Trophoblast cell (in vitro differentiated cells and primary cell): ENCODE data around the gene GPSM1.

ENCODE experiments used
- DNase-seq, 2 donors: peaks; one replicate each; pipeline ENCODE4 v3.0.0-alpha.2; 2016
- H2AFZ ChIP-seq: 2 replicates; pipeline ENCODE4 v1.6.1; 2013; ENCODE audit warnings: low read length, moderate library complexity, mild to moderate bottlenecking; ENCODE audit not compliant: insufficient read depth, poor library complexity
- H2AK5ac ChIP-seq: 2 replicates; pipeline ENCODE4 v1.6.1; 2013; ENCODE audit warnings: mild to moderate bottlenecking, low read length
- H2BK120ac ChIP-seq: 2 replicates; pipeline ENCODE4 v1.6.1; 2013; ENCODE audit warnings: low read length, mild to moderate bottlenecking, moderate library complexity; ENCODE audit not compliant: insufficient read depth, poor library complexity
- H2BK12ac ChIP-seq: 2 replicates; pipeline ENCODE4 v1.6.1; 2013; ENCODE audit warnings: mild to moderate bottlenecking, low read length, moderate library complexity
- H2BK5ac ChIP-seq: 2 replicates; pipeline ENCODE4 v1.6.1; 2013; ENCODE audit warnings: low read length, low read depth, moderate library complexity, mild to moderate bottlenecking; ENCODE audit not compliant: poor library complexity
- H3K14ac ChIP-seq: 2 replicates; pipeline ENCODE4 v1.6.1; 2013; ENCODE audit warnings: mild to moderate bottlenecking, low read length
- H3K18ac ChIP-seq: 2 replicates; pipeline ENCODE4 v1.6.1; 2013; ENCODE audit warnings: mild to moderate bottlenecking, low read length
- H3K23ac ChIP-seq: 2 replicates; pipeline ENCODE4 v1.6.1; 2013; ENCODE audit warnings: low read length
- H3K27ac ChIP-seq: 2 replicates; pipeline ENCODE4 v1.5.1; 2013; ENCODE audit warnings: low read depth, mild to moderate bottlenecking, inconsistent platforms, low read length, moderate library complexity
- H3K27me3 ChIP-seq: 2 replicates; pipeline ENCODE4 v1.6.1; 2013; ENCODE audit warnings: inconsistent platforms, mild to moderate bottlenecking, low read length, moderate library complexity; ENCODE audit not compliant: insufficient read depth
- H3K36me3 ChIP-seq, 2 experiments: 1 replicate in 1 of 2; 2 replicates in 1 of 2; pipeline ENCODE4 v1.6.1; 2013; ENCODE audit warnings: low read length in 2 of 2, mild to moderate bottlenecking in 2 of 2, moderate library complexity in 1 of 2; ENCODE audit not compliant: insufficient read depth in 2 of 2, control insufficient read depth in 1 of 2
- H3K4ac ChIP-seq: 2 replicates; pipeline ENCODE4 v1.6.1; 2013; ENCODE audit warnings: low read depth, mild to moderate bottlenecking, low read length, moderate library complexity
- H3K4me1 ChIP-seq, 2 experiments: 1 replicate in 1 of 2; 2 replicates in 1 of 2; pipeline ENCODE4 v1.6.1; 2013; ENCODE audit warnings: low read length in 2 of 2, mild to moderate bottlenecking in 2 of 2, moderate library complexity in 1 of 2; ENCODE audit not compliant: insufficient read depth in 2 of 2, control insufficient read depth in 1 of 2
- H3K4me2 ChIP-seq: 2 replicates; pipeline ENCODE4 v1.6.1; 2013; ENCODE audit warnings: inconsistent platforms, mild to moderate bottlenecking, low read length, moderate library complexity
- H3K4me3 ChIP-seq: 2 replicates; pipeline ENCODE4 v1.5.1; 2013; ENCODE audit warnings: mild to moderate bottlenecking, low read depth, low read length, inconsistent platforms
- H3K79me1 ChIP-seq: one replicate; pipeline ENCODE4 v1.6.1; 2013; ENCODE audit warnings: low read length
- H3K79me2 ChIP-seq: 2 replicates; pipeline ENCODE4 v1.6.1; 2013; ENCODE audit warnings: low read length, mild to moderate bottlenecking; ENCODE audit not compliant: control insufficient read depth, insufficient read depth, poor library complexity
- H3K9ac ChIP-seq: 2 replicates; pipeline ENCODE4 v1.6.1; 2013; ENCODE audit warnings: mild to moderate bottlenecking, low read length
- H3K9me3 ChIP-seq: 2 replicates; pipeline ENCODE4 v1.6.1; 2013; ENCODE audit warnings: low read depth, mild to moderate bottlenecking, control low read depth, inconsistent platforms, low read length; ENCODE audit not compliant: insufficient read depth
- H4K12ac ChIP-seq: 2 replicates; pipeline ENCODE4 v1.6.1; 2013; ENCODE audit warnings: low read depth, mild to moderate bottlenecking, low read length, moderate library complexity
- H4K8ac ChIP-seq: 2 replicates; pipeline ENCODE4 v1.6.1; 2013; ENCODE audit warnings: low read depth, mild to moderate bottlenecking, low read length, moderate library complexity
- H4K91ac ChIP-seq: one replicate; pipeline ENCODE4 v1.6.1; 2013; ENCODE audit warnings: low read depth, mild to moderate bottlenecking, low read length, moderate library complexity
- WGBS: extraction: QIAGEN DNeasy Blood & Tissue Kit; methylation state at CpG from one replicate; pipeline ENCODE4 v1.1.7; 2013; ENCODE audit warnings: missing lambda C conversion rate; ENCODE audit not compliant: insufficient read length, insufficient coverage; ENCODE audit errors: extremely low coverage; 5-methylcytosine and 5-hydroxymethylcytosine counted together

The GPSM1 gene

GRCh38 chr9:136395345-136396218, 68.2 kb downstream of the GPSM1 start:
- Histone ChIP-seq H2AFZ (no peak overlapping the region), H3K9ac (no peak overlapping the region), H3K79me2 (peaks cover 9% of the 10 kb centered on the region), H3K23ac (no peak overlapping the region), H4K8ac (no peak overlapping the region), H4K91ac (no peak overlapping the region), H3K14ac (no peak overlapping the region), H3K36me3 (peaks cover 66 to 68% of the 10 kb centered on the region in 2 experiments), H3K4ac (no peak overlapping the region), H3K4me2 (no peak overlapping the region), H3K27ac (no peak overlapping the region), H3K9me3 (no peaks in the 10 kb centered on the region), H3K27me3 (no peaks in the 10 kb centered on the region), H3K18ac (no peak overlapping the region), H3K4me3 (no peak overlapping the region), H2AK5ac (no peak overlapping the region), H2BK5ac (no peak overlapping the region), H3K79me1 (peaks cover 3% of the 10 kb centered on the region), H2BK120ac (no peak overlapping the region), H3K4me1 (peaks cover 4 to 16% of the 10 kb centered on the region in 2 experiments), H4K12ac (no peak overlapping the region), H2BK12ac (no peak overlapping the region)
- DNase-seq = no peak
- no CpG with 5 or more reads among the region's 26 CpGs for WGBS

- Histone ChIP-seq H2BK12ac (no peak overlapping the region), H2BK5ac (no peak overlapping the region), H4K12ac (no peak overlapping the region), H4K91ac (no peak overlapping the region), H3K4me2 (no peak overlapping the region), H3K4ac (no peak overlapping the region), H3K4me3 (no peak overlapping the region), H3K9ac (no peak overlapping the region), H3K23ac (no peak overlapping the region), H3K18ac (no peak overlapping the region), H3K79me1 (peaks cover 3% of the 10 kb centered on the region), H3K27ac (no peak overlapping the region), H4K8ac (no peak overlapping the region), H3K9me3 (no peaks in the 10 kb centered on the region), H3K36me3 (peaks cover 66 to 68% of the 10 kb centered on the region in 2 experiments), H3K4me1 (peaks cover 7 to 20% of the 10 kb centered on the region in 2 experiments), H3K14ac (no peak overlapping the region), H2AFZ (no peak overlapping the region), H3K79me2 (peaks cover 9% of the 10 kb centered on the region), H3K27me3 (no peaks in the 10 kb centered on the region), H2BK120ac (no peak overlapping the region), H2AK5ac (no peak overlapping the region)
- DNase-seq = no peak
- WGBS = no CpG with 5 or more reads among the region's 4 CpGs
Measured at GRCh38 chr9:136396219-136396515, 68.8 kb downstream of the GPSM1 start.

DNA sequence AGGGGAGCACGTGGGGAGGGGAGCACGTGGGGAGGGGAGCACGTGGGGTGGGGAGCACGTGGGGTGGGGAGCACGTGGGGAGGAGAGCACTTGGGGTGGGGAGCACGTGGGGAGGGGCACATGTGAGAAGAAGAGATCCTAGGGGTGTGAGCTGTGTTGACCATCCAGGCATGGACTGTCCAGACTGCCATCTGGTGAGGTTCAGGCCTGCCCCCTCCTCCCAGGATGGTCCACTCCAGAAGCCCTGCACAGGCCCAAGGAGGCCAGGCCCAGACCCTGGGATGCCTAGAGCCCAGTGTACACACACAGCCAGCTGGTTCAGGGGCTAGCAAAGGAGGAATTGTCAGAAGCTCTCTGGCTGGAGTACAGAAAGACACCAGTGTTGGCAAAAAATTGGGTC, 70.3 kb downstream of the GPSM1 start:
- WGBS = no CpG with 5 or more reads among the region's 6 CpGs
- no peak overlapping the region for H2AFZ ChIP-seq

GRCh38 chr9:136398286-136398685, 70.9 kb downstream of the GPSM1 start:
- Histone ChIP-seq H3K79me2 (peaks cover 9% of the 10 kb centered on the region), H3K27me3 (no peaks in the 10 kb centered on the region), H4K8ac (no peak overlapping the region), H3K27ac (no peak overlapping the region), H4K91ac (no peak overlapping the region), H2BK12ac (no peak overlapping the region), H2BK120ac (no peak overlapping the region), H3K4me1 (peaks cover 16 to 30% of the 10 kb centered on the region in 2 experiments), H3K4me3 (no peak overlapping the region), H2BK5ac (no peak overlapping the region), H3K4me2 (no peak overlapping the region), H3K36me3 (peaks cover 49 to 56% of the 10 kb centered on the region in 2 experiments), H2AFZ (no peak overlapping the region), H3K4ac (no peak overlapping the region), H3K9ac (no peak overlapping the region), H3K14ac (no peak overlapping the region), H3K18ac (no peak overlapping the region), H3K9me3 (no peaks in the 10 kb centered on the region), H3K79me1 (peaks cover 5% of the 10 kb centered on the region), H3K23ac (no peak overlapping the region), H2AK5ac (no peak overlapping the region), H4K12ac (no peak overlapping the region)
- no CpG with 5 or more reads among the region's 12 CpGs for WGBS
- no peak for DNase-seq

More for the DNA sequence above, 70.3 kb downstream of the GPSM1 start:
- H3K4me1 ChIP-seq = peaks cover 16 to 30% of the 10 kb centered on the region in 2 experiments
- no peaks in the 10 kb centered on the region for H3K27me3 ChIP-seq
- no peak overlapping the region for H3K14ac ChIP-seq
- no peak overlapping the region for H3K27ac ChIP-seq
- H3K9ac ChIP-seq = no peak overlapping the region
- no peak overlapping the region for H2BK5ac ChIP-seq
- no peak for DNase-seq
- no peak overlapping the region for H3K18ac ChIP-seq
- H4K12ac ChIP-seq = no peak overlapping the region
- H2AK5ac ChIP-seq = no peak overlapping the region
- no peak overlapping the region for H4K8ac ChIP-seq
- no peak overlapping the region for H3K4me3 ChIP-seq
- H3K79me2 ChIP-seq = peaks cover 9% of the 10 kb centered on the region
- peaks cover 55 to 60% of the 10 kb centered on the region in 2 experiments for H3K36me3 ChIP-seq
- H3K23ac ChIP-seq = no peak overlapping the region
- no peak overlapping the region for H2BK12ac ChIP-seq
- no peak overlapping the region for H2BK120ac ChIP-seq
- no peaks in the 10 kb centered on the region for H3K9me3 ChIP-seq
- peaks cover 5% of the 10 kb centered on the region for H3K79me1 ChIP-seq
- H3K4me2 ChIP-seq = no peak overlapping the region
- H4K91ac ChIP-seq = no peak overlapping the region
- H3K4ac ChIP-seq = no peak overlapping the region
